Measurements from ENCODE around the gene CAMTA1.
"Not testable (repeated sequence)": the region's sequence is repeated elsewhere in the genome, so short reads cannot be mapped to it uniquely, and the experiment has no call there.

CAMTA1 gene

DNA sequence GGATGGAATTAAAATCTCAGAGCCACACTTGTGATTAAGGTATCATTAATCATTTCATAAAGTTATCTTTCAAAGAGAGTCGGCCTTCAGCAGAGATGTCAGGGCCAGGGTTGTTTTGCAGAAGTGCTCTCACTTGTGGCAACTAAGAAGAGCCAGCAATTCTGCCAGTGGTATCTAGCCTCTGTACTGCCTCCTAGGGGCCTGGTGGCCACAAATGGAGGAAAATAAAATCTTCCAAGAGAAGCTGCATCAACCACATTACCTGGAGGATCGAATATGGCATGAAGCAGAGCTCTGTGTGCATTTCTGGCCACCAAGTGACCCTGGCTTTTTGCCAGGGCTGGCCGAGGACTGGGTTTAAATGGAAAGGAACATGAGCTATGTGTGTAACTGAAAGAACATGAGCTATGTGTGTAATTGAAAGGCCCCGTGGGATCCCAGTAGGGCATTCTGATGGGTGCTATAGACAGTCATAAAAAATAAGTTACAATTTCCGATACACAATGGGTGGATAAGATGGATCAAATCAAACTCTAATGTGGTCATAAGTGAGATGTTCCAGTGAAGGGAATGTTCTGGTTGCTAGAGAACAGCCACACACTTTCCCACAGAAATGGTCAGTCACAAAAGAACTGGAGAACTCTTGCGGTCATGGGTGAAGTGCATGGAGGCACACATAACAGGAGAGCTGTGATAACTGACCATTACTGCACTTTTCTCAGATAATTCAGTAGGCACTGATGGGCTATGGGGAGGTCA, 335.8 kb downstream of the CAMTA1 start:
- DNase-seq: no peak

DNA sequence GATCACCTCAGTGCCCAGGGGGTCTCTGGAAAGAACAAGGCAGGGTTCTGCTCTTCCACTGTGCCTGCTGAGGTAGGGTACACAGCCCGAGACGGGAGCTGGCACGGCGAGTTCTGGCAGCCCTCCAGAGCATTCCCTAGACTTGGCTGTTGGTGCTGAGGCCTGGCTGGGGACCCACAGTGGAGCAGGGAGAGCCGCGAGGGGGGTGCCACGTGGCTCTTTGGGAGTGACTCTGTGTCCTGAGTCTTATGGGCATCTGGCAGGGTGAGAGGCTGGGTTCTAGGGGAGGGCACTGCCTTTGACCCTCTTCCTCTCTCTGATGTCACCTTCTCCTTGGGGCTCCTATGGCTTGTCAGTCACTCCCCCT, 336.4 kb downstream of the CAMTA1 start:
- no peak for DNase-seq

DNA sequence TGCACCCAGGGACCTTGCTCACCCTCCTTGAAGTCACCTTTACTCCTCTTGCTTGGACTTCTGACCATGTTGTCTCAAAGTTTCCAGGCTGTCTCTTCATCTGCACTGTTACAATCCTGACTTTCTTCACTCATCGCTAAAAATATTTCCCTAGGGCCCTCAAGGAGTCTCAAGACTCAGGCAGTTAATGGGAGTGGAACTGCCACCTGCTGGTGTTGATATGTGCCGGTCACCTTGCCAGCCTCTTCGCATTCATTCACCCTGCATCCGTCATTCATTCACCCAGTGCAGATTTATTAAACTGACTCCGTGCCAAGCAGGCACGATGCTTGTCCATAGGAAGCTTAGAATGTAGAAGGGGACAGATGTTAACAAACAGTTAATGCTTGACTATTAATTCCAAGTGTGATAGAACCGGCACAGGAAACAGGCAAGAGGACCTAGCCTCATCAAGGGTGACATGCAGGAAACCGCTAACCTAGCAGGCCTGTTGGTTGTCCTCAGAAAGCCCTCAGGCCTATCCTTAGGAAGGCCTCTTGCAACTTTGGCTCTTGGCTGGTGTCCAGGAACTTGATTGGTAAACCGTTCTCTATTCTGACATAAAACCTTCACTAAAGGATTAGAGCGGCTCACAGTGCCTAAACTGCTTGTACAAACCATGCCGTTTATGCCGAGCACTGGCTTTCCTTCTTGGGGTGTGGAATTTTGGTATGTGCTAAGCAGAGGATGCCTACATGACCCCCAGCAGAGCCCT, 342.2 kb downstream of the CAMTA1 start:
- DNase-seq: no peak

DNA sequence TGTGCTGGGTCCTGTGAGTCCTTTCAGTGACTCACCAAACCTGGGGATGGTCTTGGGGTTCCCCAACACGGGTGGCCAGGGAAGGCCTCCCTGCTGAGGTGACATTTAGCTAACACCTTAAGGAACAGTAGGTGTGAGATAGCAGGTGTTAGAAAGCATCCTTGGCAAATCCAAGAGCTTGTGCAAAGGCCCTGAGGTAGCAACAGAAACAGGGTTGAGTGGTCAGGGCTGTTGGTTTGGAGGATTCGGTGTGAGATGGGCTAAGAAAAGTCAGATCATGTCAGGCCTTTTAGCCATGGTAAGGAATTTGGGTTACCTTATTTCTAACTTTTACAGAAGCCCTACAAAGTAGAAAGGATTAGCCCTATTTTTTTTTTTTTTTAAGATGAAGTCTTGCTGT, 343.0 kb downstream of the CAMTA1 start:
- DNase-seq: no peak

GRCh38 chr1:7130127-7130526, 344.9 kb downstream of the CAMTA1 start:
- DNase-seq: no peak

DNA sequence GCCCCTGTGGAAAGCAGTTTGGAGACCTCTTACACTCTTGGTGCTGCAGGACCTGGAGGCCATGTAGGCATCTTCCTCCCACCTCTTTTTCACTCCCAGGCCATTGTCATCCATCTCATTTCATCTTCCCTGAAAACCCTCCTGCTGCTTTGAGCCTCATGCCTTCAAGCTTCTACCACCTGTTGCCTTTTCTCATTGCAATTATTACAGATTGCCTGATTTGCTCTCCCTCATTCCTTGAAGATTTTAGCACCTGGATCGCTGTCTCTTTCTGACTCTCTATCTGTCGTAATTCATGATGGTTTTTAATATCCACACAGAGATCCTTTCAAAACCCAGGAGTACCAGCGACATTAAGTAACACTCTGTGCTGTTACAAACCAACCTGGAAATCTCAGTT, 350.2 kb downstream of the CAMTA1 start:
- DNase-seq: no peak

GRCh38 chr1:7136166-7136953, 351.1 kb downstream of the CAMTA1 start:
- DNase-seq: no peak

DNA sequence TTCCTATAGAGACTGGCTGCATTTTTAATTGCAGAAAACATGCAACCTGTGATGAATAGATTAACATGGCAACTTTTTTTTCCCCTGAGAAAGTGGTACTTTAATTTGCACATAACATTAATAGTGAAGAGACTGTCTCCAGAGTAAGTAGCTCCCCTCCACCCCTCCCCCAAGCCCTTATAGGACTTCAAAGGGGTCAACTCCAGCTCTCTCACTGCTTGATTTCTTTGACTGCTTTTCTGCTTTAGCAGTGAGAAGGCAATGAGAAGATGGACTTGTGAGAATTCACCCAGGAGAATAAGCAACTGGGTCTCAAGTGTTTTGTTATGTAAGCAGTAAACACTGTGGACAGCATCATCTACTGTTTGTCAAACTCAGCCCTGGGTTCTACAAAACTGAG, 355.0 kb downstream of the CAMTA1 start:
- DNase-seq: no peak

GRCh38 chr1:7145947-7146346, 360.7 kb downstream of the CAMTA1 start:
- no peak for DNase-seq

DNA sequence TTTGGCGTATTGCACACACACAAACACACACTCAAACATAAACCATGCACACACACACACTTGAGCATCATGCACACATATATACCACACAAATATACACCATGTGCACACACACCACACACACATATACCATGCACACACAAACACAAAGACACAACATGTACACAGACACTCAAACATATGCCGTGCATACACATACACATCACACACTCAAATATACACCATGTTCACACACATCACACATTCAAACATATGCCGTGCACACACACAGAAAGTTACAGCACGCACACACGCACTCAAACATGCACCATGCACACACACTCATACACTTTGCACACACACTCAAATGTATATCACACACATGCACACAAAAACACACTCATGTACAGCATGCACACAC, 361.5 kb downstream of the CAMTA1 start:
- no peak for DNase-seq

DNA sequence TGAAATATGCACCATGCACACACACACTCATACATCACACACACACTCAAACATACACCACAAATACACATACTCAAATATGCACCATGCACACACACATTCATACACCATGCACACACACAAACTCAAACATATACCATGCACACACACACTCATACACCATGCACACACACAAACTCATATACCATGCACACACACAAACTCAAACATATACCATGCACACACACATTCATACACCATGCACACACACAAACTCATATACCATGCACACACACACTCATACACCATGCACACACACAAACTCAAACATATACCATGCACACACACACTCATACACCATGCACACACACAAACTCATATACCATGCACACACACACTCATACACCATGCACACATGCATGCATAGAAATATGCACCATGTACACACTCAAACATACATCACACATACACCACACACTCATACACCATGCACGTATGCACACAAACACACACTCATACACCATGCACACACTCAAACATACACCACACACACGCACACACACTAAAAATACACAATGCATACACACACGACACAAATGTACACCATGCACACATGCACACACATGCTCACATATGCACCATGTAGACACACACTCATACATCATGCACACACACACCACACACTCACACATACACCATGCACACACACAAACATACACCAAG, 362.5 kb downstream of the CAMTA1 start:
- DNase-seq: not testable (repeated sequence)

DNA sequence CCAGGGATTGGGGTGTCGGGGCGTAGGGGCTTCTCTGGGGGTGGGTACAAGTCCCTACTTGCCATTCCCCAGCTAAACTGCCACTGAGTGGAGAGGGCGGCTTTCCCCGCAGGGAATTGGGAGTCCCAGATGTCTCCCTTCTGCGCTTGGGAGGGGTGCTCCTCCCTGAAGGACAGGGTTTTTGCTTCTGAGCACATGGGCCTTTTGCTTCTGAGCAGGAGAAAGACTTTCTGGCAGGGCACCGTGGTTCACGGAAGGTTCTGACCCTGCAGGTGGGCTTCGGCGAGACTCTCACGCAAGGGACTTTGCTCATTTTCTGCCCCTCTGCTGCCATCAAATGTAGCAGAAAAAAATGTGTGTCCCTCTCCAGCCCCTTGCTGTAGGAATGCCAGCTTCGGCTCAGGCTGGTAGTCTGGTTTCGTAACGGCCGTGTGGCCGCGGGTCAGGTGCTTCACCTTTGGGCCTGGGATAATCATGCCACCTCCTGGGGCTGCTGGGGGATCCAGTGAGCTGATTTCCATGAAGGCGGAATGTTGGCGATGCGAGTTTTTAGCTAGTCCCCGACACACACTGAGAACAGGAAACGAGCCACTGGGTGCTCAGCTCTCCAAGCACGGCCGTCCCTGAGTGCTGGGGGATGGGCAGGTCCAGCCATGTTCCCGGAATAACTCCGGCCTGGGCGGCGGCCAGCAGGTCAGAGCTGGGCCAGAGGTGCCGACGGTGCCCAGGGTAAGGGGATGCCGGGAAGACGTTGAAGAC, 364.0 kb downstream of the CAMTA1 start:
- DNase-seq: no peak

- no peak for DNase-seq
Observed at GRCh38 chr1:7150724-7151280, 365.5 kb downstream of the CAMTA1 start.

GRCh38 chr1:7151978-7152377, 366.7 kb downstream of the CAMTA1 start:
- DNase-seq: no peak

GRCh38 chr1:7152655-7153054, 367.4 kb downstream of the CAMTA1 start:
- no peak for DNase-seq

DNA sequence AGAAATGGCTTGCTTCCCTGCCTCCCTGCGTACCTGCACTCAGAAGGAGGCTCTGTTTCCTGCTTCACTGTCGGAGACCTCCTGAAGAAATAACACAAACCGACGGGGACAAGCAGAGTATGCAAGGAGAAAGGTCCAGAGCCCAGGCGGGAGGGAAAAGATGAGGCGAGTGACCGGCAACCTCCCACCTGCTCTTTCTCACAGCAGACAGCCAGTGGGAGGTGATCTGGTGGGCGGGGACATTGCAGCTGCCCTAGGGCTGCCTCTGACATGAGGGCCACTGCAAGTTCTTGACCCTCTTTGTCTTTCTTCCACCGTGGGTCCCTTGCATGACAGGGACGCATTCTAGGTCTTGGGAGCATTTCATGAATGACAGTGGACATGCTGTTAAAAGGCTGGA, 368.2 kb downstream of the CAMTA1 start:
- DNase-seq: no peak

- no peak for DNase-seq
Observed at GRCh38 chr1:7159116-7159781, 374.0 kb downstream of the CAMTA1 start.

DNA sequence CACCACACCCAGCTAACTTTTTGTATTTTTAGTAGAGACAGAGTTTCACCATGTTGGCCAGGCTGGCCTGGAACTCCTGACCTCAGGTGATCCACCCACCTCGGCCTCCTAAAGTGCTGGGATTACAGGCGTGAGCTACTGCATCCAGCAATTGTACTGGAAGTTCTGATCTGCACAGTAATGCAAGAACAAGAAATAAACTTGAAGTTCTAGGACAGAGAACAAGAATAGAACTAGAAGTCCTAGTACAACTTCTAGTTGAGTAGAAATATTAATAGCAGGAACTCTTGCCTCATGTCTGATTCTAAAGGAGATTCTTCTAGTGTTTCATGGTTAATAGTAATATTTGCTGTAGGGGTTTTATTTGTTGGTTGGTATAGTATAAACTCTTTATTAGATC, 383.3 kb downstream of the CAMTA1 start:
- DNase-seq: not testable (repeated sequence)

DNA sequence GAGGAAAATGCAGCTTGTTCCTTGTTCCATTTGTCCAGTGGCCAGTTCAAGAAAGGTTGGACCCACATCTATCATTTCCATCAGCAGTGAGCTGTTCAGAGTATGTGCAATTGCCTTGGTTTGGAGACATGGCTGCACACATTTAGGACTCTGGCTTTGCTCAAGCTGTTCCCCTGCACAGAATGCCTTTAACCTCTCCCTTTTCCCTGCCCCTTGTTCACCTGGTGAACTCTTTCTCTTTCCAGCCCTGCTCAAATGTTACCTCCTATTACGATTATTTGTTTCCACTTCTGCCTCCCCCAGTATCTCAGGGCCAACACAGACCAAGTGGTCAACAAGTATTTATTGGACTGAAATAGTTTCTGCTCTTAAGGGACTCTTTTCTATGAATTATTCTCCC, 385.9 kb downstream of the CAMTA1 start:
- DNase-seq: no peak

GRCh38 chr1:7171574-7171973, 386.3 kb downstream of the CAMTA1 start:
- no peak for DNase-seq

- no peak for DNase-seq
Observed at GRCh38 chr1:7172804-7173203, 387.6 kb downstream of the CAMTA1 start.

All from T-helper 9 cell (primary cell).